Hepatocyte (in vitro differentiated cells): ENCODE results near the gene DDX18. TPM values are rescaled to one million over a fixed set of nuclear protein-coding genes. Genes with fewer than 3 reads are reported as not detected.

Source experiments
- DNase-seq: peaks from one replicate; pipeline ENCODE4 v3.0.0-alpha.2; 2016; ENCODE audit warnings: low spot score
- H2AFZ ChIP-seq: fragments of 200-600 bp; sonication (generic); 2 replicates; pipeline ENCODE4 v1.6.0; 2016; ENCODE audit warnings: antibody characterized with exemption, mild to moderate bottlenecking
- H3K27ac ChIP-seq: fragments of 200-600 bp; sonication (generic); 2 replicates; pipeline ENCODE4 v1.5.1; 2016; ENCODE audit warnings: mild to moderate bottlenecking
- H3K27me3 ChIP-seq: fragments of 200-600 bp; sonication (generic); 2 replicates; pipeline ENCODE4 v1.6.1; 2016
- H3K36me3 ChIP-seq: fragments of 200-600 bp; sonication (generic); replicated peaks from 2 replicates; pipeline ENCODE4 v1.5.1; 2016; ENCODE audit warnings: low read depth; ENCODE audit not compliant: insufficient read depth
- H3K4me1 ChIP-seq: fragments of 200-600 bp; sonication (generic); 2 replicates; pipeline ENCODE4 v1.5.1; 2016; ENCODE audit warnings: mild to moderate bottlenecking, moderate library complexity; ENCODE audit not compliant: insufficient read depth
- H3K4me2 ChIP-seq: fragments of 200-600 bp; sonication (generic); 2 replicates; pipeline ENCODE4 v1.6.0; 2016
- H3K4me3 ChIP-seq: fragments of 200-600 bp; sonication (generic); 2 replicates; pipeline ENCODE4 v1.5.1; 2016; ENCODE audit warnings: mild to moderate bottlenecking
- H3K79me2 ChIP-seq: fragments of 200-600 bp; sonication (generic); 2 replicates; pipeline ENCODE4 v1.6.0; 2017; ENCODE audit warnings: mild to moderate bottlenecking
- H3K9me2 ChIP-seq: fragments of 200-600 bp; sonication (generic); replicated peaks from 2 replicates; pipeline ENCODE4 v1.6.0; 2017; ENCODE audit warnings: mild to moderate bottlenecking; ENCODE audit not compliant: insufficient read depth
- H3K9me3 ChIP-seq: fragments of 200-600 bp; sonication (generic); 2 replicates; pipeline ENCODE4 v1.5.1; 2016; ENCODE audit warnings: low read depth, mild to moderate bottlenecking
- H4K20me1 ChIP-seq: fragments of 200-600 bp; sonication (generic); 2 replicates; pipeline ENCODE4 v1.6.0; 2016; ENCODE audit warnings: mild to moderate bottlenecking; ENCODE audit not compliant: insufficient read depth, poor library complexity, severe bottlenecking
- CTCF ChIP-seq: fragments of 200-600 bp; sonication (generic); IDR thresholded peaks from 2 replicates; pipeline ENCODE4 v1.5.1; 2016; ENCODE audit warnings: antibody characterized with exemption, mild to moderate bottlenecking; ENCODE audit not compliant: poor library complexity
- EZH2 ChIP-seq: fragments of 200-600 bp; sonication (generic); IDR thresholded peaks from 2 replicates; pipeline ENCODE4 v1.6.1; 2016; ENCODE audit warnings: antibody characterized with exemption, mild to moderate bottlenecking, borderline replicate concordance
- EZH2phosphoT487 ChIP-seq: fragments of 200-600 bp; sonication (generic); IDR thresholded peaks from one replicate; pipeline ENCODE4 v1.6.1; 2018; ENCODE audit warnings: antibody characterized with exemption, mild to moderate bottlenecking, low read depth, moderate library complexity; ENCODE audit not compliant: unreplicated experiment, severe bottlenecking
- WGBS: methylation state at CpG from one replicate; pipeline ENCODE4 v1.1.6; 2016; ENCODE audit warnings: low lambda C conversion rate; ENCODE audit errors: missing lambda C conversion rate; 5-methylcytosine and 5-hydroxymethylcytosine counted together
- polyA plus RNA-seq: library from polyadenylated mRNA; unstranded; fragments of >200 nt; fragmentation: Nextera tagmentation; extraction: Ambion mirVana; gene quantifications from 2 replicates; pipeline ENCODE4 v1.2.1, GENCODE V29; 2016
- total RNA-seq: library from RNA; depleted of rRNA; stranded (reverse); fragments of >200 nt; gene quantifications from 2 replicates; pipeline ENCODE4 v1.2.3, GENCODE V29; 2014

Gene DDX18
- total and polyA plus RNA-seq, 2 experiments from 2014 or later, result 27.7 to 58.9 TPM

- Histone ChIP-seq H3K79me2 (no peaks in the 10 kb centered on the region), H3K4me2 (no peak overlapping the region), H3K4me3 (no peak overlapping the region), H3K9me3 (no peaks in the 10 kb centered on the region), H3K36me3 (no peaks in the 10 kb centered on the region), H3K27ac (no peak overlapping the region), H3K9me2 (no peaks in the 10 kb centered on the region), H3K27me3 (no peaks in the 10 kb centered on the region), H3K4me1 (no peaks in the 10 kb centered on the region), H2AFZ (no peak overlapping the region), H4K20me1 (no peaks in the 10 kb centered on the region)
- DNase-seq, result no peak
- WGBS, result 93% methylated on average over 2 of the region's 2 CpGs
- TF ChIP-seq EZH2phosphoT487 (no peak), EZH2 (no peak), CTCF (no peak)
Observed at GRCh38 chr2:117879003-117879402, 64.5 kb downstream of the DDX18 start.

Other genes with a start within 250 kb of the DDX18 start
- gene CCDC93, start 199.4 kb downstream of the DDX18 start, total RNA-seq, result 23.0 and 37.4 TPM in 2 replicates
- 13.2 and 16.8 TPM in 2 replicates for gene CCDC93, start 199.4 kb downstream of the DDX18 start, polyA plus RNA-seq